ENCODE measurements around the gene SLC7A11. TPM values are rescaled to one million over a fixed set of nuclear protein-coding genes. Genes with fewer than 3 reads are reported as not detected.

The SLC7A11 gene
- total RNA-seq, 2 donors from 2014 or later: 1.1 to 5.7 TPM

GRCh38 chr4:138209094-138209493 is 33.1 kb downstream of the SLC7A11 start:
- H3K27ac Mint-ChIP-seq: no peak overlapping the region
- ATAC-seq (replicated peaks): no peak
- H3K4me1 Mint-ChIP-seq: no peaks in the 10 kb centered on the region
- peaks cover 3% of the 10 kb centered on the region for H3K9me3 Mint-ChIP-seq
- H3K36me3 Mint-ChIP-seq (ENCODE audit: low read depth): no peaks in the 10 kb centered on the region
- H3K4me3 Mint-ChIP-seq: no peak overlapping the region
- H3K27me3 Mint-ChIP-seq: no peaks in the 10 kb centered on the region

DNA sequence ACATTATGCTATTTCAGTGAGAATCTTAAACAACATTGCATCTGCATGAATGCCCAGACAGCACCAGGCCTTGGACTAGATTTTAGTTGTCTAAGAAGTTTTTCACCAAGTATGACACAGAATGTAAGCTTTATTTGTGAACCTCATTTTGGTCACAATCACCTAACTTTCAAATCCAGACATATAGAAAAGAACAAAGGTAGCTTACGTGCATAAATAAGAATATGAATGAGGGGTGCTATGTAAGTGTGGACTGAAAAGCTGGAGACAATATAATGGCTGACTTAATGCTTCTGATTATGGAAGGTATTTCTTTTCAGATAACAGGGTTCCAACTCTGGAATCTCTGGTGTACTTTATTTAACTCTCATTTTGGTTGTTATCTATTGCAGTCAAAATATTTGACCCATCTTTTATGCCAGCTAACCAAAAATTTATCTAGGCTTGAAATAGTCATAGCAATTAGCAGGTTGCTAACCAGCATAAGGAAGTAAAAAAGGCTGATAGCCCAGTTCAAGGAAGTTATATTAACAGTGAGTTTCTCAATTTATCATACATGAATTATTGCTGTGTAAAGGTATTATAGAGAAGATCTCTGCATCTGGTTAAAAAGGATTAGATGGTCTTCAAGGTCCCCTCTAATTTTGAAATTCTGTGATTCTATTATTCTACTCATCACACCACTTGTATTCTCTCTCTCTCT is 36.5 kb downstream of the SLC7A11 start:
- Mint-ChIP-seq H3K9me3 (no peaks in the 10 kb centered on the region), H3K4me1 (no peaks in the 10 kb centered on the region), H3K36me3 (ENCODE audit: low read depth) (no peaks in the 10 kb centered on the region), H3K27ac (no peak overlapping the region), H3K27me3 (no peaks in the 10 kb centered on the region), H3K4me3 (no peak overlapping the region)
- no peak for ATAC-seq (replicated peaks)

GRCh38 chr4:138204507-138204906 is 37.6 kb downstream of the SLC7A11 start:
- no peaks in the 10 kb centered on the region for H3K4me1 Mint-ChIP-seq
- no peak for ATAC-seq (replicated peaks)
- H3K9me3 Mint-ChIP-seq: no peaks in the 10 kb centered on the region
- H3K27ac Mint-ChIP-seq: no peak overlapping the region
- no peaks in the 10 kb centered on the region for H3K27me3 Mint-ChIP-seq
- no peak overlapping the region for H3K4me3 Mint-ChIP-seq
- H3K36me3 Mint-ChIP-seq (ENCODE audit: low read depth): no peaks in the 10 kb centered on the region

DNA sequence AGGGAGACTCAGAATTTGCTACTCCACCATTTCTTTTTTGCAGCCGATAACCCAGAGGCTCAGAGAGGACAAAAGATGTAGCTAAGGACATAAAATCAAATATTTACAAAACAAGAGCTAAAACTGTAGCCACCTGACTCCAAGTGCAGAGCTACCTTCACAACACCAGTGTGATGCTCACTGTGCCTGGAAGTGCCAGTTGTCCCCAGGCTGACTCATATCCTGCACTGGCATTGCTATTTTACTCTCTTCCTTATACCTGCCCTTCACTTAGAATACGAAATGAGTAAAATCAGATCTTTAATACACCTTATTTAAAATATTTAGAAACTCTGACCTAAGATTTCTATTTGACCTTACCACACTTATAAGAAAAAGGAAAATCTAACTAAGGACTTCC is 39.5 kb downstream of the SLC7A11 start:
- H3K4me3 Mint-ChIP-seq: no peak overlapping the region
- H3K4me1 Mint-ChIP-seq: no peaks in the 10 kb centered on the region
- no peak for ATAC-seq (replicated peaks)
- H3K27me3 Mint-ChIP-seq: no peaks in the 10 kb centered on the region
- no peaks in the 10 kb centered on the region for H3K9me3 Mint-ChIP-seq
- no peaks in the 10 kb centered on the region for H3K36me3 Mint-ChIP-seq (ENCODE audit: low read depth)
- H3K27ac Mint-ChIP-seq: no peak overlapping the region

DNA sequence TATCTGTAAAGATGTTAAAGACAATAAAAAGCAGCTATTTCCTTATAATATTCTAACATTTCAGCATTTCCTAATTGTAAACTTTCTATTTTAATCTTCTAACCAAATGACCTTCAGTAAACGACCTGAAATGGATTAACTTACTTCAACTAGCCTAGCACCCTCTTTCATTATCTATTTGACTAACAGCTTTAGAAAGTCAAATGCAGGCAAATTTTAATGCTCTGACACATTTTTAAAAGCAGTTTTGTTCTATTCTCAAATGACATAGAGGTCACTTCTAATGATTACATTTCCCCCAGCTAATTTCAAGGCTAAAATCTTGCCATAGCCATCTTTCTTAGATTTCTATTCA is 41.9 kb downstream of the SLC7A11 start:
- Mint-ChIP-seq H3K4me1 (no peaks in the 10 kb centered on the region), H3K27me3 (no peaks in the 10 kb centered on the region), H3K4me3 (no peak overlapping the region), H3K36me3 (ENCODE audit: low read depth) (no peaks in the 10 kb centered on the region), H3K27ac (no peak overlapping the region), H3K9me3 (no peaks in the 10 kb centered on the region)
- ATAC-seq (replicated peaks): no peak

DNA sequence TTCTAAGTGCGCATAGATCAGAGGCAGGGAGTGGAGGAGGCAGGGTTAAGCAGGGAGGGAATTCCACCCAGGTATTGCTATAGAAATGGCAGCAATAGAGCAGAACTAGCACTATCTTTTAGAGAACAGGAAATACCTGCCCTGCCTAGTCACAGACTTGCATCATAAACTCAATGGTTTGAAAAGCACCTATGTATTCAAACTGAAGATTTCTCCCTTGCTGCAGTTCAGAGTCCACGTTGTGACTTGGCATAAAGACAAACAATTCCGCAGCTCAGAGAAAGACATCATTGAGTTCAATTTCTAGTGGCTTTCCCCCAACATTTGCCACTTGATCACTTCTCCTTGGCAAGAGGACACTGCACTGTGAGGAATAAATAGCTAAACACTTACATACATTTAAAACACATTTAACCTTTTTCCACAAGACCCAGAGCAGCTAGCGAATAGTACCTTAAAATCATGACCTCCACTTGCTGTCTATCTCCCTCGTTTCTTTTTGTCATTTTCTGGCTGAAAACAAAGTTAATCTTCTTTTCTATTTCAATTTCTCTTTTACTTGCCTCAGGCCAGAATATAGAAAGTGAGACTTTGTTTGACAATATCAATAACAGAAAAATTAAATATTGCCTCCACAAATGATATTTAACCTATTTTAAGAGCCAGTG is 42.4 kb downstream of the SLC7A11 start:
- H3K27me3 Mint-ChIP-seq: no peaks in the 10 kb centered on the region
- ATAC-seq (replicated peaks): no peak
- no peaks in the 10 kb centered on the region for H3K36me3 Mint-ChIP-seq (ENCODE audit: low read depth)
- no peaks in the 10 kb centered on the region for H3K4me1 Mint-ChIP-seq
- H3K4me3 Mint-ChIP-seq: no peak overlapping the region
- no peak overlapping the region for H3K27ac Mint-ChIP-seq
- H3K9me3 Mint-ChIP-seq: no peaks in the 10 kb centered on the region

- Mint-ChIP-seq H3K27me3 (peaks cover 2% of the 10 kb centered on the region), H3K4me1 (no peaks in the 10 kb centered on the region), H3K27ac (no peak overlapping the region), H3K4me3 (no peak overlapping the region), H3K36me3 (ENCODE audit: low read depth) (no peaks in the 10 kb centered on the region), H3K9me3 (no peaks in the 10 kb centered on the region)
- no peak for ATAC-seq (replicated peaks)
Observed at GRCh38 chr4:138196153-138196552, 46.0 kb downstream of the SLC7A11 start.

DNA sequence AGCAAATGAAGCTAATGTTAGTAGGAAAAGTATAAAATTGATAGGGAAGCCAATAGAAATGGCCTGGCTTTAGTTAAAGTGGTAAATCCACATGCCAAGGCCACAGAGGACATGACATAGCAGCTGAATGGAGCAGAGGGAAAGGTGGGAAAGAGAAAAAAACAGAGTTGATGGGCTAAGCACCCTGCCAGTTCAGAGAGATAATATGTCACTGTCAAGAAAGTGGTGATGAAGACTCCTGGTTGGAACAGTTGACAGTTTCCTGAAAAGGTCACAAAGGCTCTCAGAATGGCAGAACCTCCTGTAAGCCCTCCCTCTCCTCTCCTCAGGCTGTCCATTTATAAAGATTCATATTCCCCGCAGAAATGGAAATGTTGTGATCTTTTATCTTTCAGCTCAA is 48.2 kb downstream of the SLC7A11 start:
- H3K27ac Mint-ChIP-seq: no peak overlapping the region

DNA sequence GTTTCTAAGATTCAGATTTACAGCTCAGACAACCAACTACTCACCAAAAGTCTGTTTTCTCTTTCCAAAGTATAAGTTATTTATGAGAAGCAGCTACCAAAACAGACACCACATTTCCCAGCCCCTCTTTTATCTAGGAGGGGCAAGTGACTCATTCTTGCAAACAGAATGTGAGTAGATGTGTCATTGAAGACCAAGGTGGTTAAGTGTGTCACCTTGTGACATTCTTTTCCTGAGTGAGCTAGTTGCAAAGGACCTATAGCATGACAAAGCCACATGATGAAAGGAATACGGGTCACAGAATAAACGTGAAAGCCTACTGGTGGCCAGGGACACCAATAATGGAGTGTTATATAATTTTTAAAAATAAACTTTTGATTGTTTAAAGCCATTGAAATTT is 50.0 kb downstream of the SLC7A11 start:
- H3K4me3 Mint-ChIP-seq: no peak overlapping the region
- H3K27ac Mint-ChIP-seq: no peak overlapping the region
- H3K4me1 Mint-ChIP-seq: no peaks in the 10 kb centered on the region
- H3K9me3 Mint-ChIP-seq: no peaks in the 10 kb centered on the region
- no peak for ATAC-seq (replicated peaks)
- H3K27me3 Mint-ChIP-seq: peaks cover 4% of the 10 kb centered on the region
- H3K36me3 Mint-ChIP-seq (ENCODE audit: low read depth): no peaks in the 10 kb centered on the region

More for the DNA sequence above, 48.2 kb downstream of the SLC7A11 start:
- Mint-ChIP-seq H3K36me3 (ENCODE audit: low read depth) (no peaks in the 10 kb centered on the region), H3K4me1 (no peaks in the 10 kb centered on the region), H3K9me3 (no peaks in the 10 kb centered on the region), H3K27me3 (peaks cover 4% of the 10 kb centered on the region), H3K4me3 (no peak overlapping the region)
- ATAC-seq (replicated peaks): no peak

DNA sequence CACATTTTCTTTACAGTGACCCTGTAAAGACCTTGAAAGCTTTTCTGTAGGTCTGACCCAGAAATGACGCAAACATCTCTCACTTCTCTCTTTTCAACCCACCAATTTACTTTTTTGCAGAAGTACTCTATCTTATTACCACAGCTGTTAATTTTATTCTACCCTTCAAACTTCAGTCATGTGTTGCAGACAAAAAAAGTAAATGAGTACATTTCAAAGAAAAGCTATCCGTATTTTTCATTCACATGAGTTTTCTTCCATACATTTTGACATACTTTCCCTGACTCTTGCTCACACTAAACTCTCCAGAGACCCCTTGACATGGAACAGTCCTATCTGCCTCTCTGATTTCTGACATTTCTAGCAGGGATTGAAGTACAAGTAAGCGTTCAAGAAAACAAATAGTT is 51.7 kb downstream of the SLC7A11 start:
- H3K27me3 Mint-ChIP-seq: peaks cover 4% of the 10 kb centered on the region
- H3K9me3 Mint-ChIP-seq: no peaks in the 10 kb centered on the region
- H3K36me3 Mint-ChIP-seq (ENCODE audit: low read depth): no peaks in the 10 kb centered on the region
- H3K4me1 Mint-ChIP-seq: no peaks in the 10 kb centered on the region
- H3K4me3 Mint-ChIP-seq: no peak overlapping the region
- ATAC-seq (replicated peaks): no peak
- H3K27ac Mint-ChIP-seq: no peak overlapping the region

DNA sequence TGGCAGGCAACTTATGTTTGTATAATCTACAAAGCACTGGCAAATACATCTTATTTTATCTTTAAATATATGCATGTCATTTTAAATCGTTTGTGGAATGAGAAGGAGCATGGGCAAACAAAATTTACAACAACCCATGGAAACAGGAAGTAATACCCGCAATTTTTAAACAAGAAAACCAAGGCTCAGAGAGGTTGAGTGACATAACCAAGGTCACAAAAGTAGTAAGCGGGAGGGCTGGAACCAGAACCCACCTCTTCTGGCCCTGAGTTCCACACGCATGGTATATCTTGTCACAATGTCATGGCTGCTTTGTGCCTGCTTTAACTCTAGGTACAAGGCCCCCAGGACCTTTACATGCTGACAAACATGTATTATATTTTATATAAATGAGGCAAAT is 52.9 kb downstream of the SLC7A11 start:
- no peaks in the 10 kb centered on the region for H3K9me3 Mint-ChIP-seq
- H3K27me3 Mint-ChIP-seq: peaks cover 4% of the 10 kb centered on the region
- no peak overlapping the region for H3K27ac Mint-ChIP-seq
- H3K4me3 Mint-ChIP-seq: no peak overlapping the region
- no peaks in the 10 kb centered on the region for H3K36me3 Mint-ChIP-seq (ENCODE audit: low read depth)
- no peak for ATAC-seq (replicated peaks)
- H3K4me1 Mint-ChIP-seq: no peaks in the 10 kb centered on the region

- no peaks in the 10 kb centered on the region for H3K4me1 Mint-ChIP-seq
- H3K27me3 Mint-ChIP-seq: peaks cover 4% of the 10 kb centered on the region
Observed at GRCh38 chr4:138188406-138189084, 53.6 kb downstream of the SLC7A11 start.

DNA sequence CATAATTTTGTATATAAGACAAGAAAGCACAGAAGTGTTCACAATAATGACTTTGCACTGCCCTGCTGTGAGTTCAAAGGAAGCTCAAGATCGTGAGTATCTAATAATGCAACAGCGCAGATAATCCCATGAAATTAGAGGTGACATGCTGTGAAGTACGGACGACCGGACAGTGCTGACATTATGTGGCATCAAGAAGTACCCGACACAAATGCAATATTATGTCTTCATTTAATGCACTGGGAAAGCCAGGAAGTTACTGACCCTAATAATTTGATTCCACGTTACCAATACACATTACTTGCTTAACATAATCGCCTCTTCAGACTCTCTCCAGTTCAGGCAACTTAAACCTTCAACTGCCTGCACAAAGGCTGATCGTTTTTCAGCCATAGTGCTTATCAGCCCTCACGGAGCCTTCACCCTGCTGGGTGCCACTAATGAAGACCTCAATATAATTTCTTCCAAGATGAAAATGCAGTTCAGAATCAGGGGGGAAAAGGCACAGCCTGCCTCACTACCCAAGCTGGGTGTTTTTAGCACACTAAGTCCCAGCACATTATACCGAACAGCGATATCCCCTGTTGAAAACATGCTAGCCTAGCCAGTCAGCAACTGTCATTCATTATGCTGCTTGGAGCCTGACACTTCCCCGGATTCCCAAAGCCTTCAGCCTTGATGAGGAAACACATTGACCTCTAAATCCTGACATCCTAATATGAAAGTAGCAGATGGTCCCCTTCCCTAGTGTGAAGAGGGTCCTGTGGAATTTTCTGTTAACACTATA is 56.1 kb downstream of the SLC7A11 start:
- Mint-ChIP-seq H3K9me3 (no peaks in the 10 kb centered on the region), H3K36me3 (ENCODE audit: low read depth) (no peaks in the 10 kb centered on the region), H3K27me3 (peaks cover under 1% of the 10 kb centered on the region), H3K4me1 (no peaks in the 10 kb centered on the region), H3K4me3 (no peak overlapping the region), H3K27ac (no peak overlapping the region)
- ATAC-seq (replicated peaks): no peak

More at GRCh38 chr4:138188406-138189084, 53.6 kb downstream of the SLC7A11 start:
- no peak overlapping the region for H3K4me3 Mint-ChIP-seq
- no peaks in the 10 kb centered on the region for H3K9me3 Mint-ChIP-seq
- H3K36me3 Mint-ChIP-seq (ENCODE audit: low read depth): no peaks in the 10 kb centered on the region
- ATAC-seq (replicated peaks): no peak
- H3K27ac Mint-ChIP-seq: no peak overlapping the region

GRCh38 chr4:138184886-138185285 is 57.3 kb downstream of the SLC7A11 start:
- Mint-ChIP-seq H3K36me3 (ENCODE audit: low read depth) (no peaks in the 10 kb centered on the region), H3K27ac (no peak overlapping the region), H3K9me3 (no peaks in the 10 kb centered on the region), H3K27me3 (no peaks in the 10 kb centered on the region), H3K4me1 (no peaks in the 10 kb centered on the region), H3K4me3 (no peak overlapping the region)
- no peak for ATAC-seq (replicated peaks)
